GM18951 (cell line): Measurements from ENCODE around the gene DENND6B.

Experiments used
- POLR2A ChIP-seq: IDR thresholded peaks from 4 replicates; pipeline ENCODE4 v1.6.1; 2011; ENCODE audit warnings: mild to moderate bottlenecking; ENCODE audit not compliant: insufficient read length, insufficient read depth; ENCODE audit errors: extremely low read depth
- in situ Hi-C: fragments of 300-500 bp; cut with MboI; formaldehyde crosslinking; loops from one replicate; pipeline ENCODE4 v1.12.0; 2022; ENCODE audit warnings: low sequenced_read_pairs, mixed read lengths, inconsistent platforms; ENCODE audit not compliant: unreplicated experiment

The DENND6B gene

DNA sequence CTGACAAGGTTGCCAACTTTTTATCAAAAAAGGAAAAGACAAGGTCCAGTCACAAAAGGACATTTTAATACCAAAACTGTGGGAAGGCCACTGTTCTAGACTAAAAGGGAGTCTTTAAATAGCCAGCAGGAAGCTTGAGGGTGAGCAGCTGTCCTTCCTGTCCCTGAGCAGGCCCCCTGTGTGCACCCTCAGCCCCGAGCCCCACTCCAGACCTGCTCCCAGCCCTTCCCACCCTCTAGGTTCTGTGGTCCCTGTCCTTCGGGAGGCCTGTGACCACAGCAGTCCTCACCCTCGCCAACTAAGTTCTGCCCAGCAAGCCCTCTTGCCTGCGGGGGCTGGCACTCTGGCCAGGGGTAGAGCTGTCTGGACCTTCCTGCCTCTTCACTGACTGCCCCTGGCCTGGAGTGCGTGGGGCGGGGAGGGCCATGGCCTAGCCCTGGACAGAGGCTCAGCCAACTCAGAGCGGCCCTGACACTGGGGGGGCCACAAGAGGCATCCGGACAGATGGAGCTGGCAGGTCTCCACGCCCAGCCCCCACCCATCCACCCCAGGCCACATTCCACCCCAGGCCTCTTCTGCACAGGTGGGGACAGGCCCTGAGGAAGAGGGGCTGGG is 17.7 kb downstream of the DENND6B start:
- TF ChIP-seq POLR2A, result no peak
- in situ Hi-C loops, result no loop called here

DNA sequence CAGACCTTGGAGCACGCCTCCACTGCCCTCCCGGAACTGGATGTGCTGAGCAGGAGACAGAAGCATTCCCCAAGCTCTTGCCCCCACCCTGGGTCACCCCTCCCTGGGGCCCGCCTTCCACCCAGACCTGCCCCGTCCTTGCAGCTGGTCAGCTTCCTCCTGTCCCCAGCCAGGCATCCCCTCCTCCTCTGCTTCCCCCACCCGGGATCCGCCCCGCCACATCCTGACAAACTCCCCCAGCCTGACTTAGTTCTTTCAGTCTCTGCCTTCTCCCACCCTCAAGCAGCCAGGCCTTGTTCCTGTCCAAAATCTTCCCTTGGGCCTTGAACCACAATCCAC is 18.2 kb downstream of the DENND6B start:
- in situ Hi-C loops, result no loop called here
- TF ChIP-seq POLR2A, result no peak

DNA sequence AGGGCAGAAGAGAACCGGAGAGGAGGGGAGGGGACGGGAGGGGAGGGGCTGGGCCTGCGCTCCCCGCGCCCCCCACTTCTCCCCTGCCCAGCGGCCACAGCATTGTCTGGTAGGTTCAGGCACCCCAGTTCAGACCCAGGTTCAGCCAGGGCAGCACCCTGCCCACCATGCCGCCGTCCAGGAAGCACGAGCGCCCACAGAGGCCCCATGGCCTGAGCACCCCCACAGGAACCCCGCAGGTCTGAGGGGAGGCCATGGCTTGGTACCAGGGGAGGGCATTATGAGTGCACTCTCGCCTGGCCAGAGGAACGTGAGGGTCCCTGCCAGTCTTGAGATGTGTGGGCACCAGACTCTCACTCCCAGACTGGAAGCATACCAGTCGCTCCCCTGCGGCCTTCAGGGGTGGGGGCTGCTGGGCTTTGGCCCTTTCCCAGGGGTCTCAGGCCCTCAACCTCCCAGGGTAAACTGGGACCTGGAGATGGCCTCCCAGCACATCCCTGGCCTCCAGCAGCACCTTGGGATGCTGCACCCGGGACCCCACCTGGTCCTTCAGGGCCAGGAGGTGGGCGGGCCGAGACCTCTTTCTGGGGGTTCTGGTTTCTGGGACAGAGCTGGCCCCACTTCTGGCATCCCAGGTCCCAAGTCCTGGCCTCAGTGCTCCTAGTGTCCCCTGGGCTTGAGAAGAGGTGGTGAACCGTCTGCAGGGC is 18.8 kb downstream of the DENND6B start:
- in situ Hi-C loops, result no loop called here
- no peak for TF ChIP-seq POLR2A

DNA sequence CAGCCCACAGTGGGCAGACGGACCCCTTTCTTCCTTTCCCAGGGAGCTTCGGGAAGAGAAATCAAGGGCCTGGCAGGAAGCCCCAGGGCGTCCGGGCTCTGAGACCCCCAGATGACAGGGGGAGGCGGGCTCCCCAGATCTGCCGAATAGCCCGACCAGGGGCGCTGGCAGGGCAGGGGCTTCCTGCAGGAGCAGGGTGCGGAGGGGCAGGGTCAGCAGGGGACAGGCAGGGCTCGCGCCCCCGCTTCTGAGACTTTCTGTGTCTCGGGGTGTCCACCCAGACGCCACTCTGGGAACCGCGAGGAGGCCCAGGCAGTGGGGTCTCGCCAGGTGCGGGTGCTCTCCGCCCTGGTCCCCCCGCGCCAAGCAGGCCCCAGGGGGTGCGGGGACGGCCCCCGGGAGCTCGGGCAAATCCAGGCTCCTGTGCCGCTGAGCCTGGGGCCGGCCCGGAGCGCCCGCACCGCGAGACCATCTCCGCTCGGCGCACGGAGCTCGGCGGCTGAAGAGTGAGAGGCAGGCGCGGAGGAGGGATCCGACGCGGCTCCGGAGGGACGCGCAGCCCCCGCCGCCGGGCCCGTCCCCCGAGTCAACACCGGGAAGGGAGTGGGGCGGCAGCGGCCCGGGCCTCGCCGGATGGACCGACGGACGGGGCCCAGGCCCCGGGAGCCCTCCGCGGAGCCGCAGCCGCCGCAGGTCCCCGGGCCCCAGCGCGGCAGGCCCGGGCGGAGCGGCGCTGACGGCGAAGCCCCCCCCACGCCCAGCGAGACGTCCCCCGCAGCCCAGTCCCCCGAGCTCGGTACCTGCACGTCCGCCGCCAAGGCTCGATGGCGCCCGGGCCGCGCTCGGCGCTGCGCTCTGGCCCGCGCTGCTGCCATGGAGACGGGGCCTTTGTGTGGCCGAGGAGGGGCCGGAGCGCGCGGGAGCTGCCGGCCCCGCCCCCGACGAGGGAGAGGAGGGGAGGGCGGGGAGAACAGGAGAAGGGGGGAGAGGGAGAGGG is 19.8 kb downstream of the DENND6B start, which contains the start of gene PLXNB2:
Gene PLXNB2 (minus strand): TSS at position 894 of the 997 bp plus-strand sequence. CDS start 17,062 bp downstream, outside the sequence.
- peak; percentile 75 for TF ChIP-seq POLR2A
- in situ Hi-C loops, result no loop called here

DNA sequence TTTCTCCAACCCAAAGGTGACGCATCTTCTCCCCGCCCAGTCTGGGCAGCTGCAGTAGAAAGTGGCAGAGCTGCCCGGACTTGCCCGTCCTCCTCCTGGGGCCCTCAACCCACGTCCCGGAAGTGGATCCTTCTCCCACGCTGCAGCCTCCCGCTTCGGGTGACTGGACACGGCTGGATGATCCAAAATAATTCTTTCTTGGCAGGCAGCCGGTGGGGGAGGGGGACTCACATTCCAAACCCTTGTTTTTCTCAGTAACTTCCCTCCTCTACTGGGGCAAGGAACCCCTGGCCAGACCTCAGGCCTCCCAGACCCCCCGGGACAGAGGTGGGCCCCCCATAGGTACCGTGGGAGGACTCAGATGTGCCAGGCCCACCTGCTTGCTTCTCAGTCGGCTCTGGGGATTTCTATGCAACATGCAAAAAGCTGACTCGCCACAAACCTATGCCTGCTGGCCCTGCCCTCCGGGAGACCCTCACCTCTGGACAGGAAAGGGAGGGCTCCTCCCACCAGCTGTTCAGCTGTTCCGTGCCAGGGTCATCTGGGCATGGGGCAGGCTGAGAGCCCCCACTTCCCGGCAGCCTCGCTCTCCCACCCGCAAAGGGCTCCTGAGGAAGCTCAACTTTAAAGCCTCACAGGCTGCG is 20.8 kb downstream of the DENND6B start:
- peak; percentile 61 for TF ChIP-seq POLR2A
- in situ Hi-C loops, result no loop called here

DNA sequence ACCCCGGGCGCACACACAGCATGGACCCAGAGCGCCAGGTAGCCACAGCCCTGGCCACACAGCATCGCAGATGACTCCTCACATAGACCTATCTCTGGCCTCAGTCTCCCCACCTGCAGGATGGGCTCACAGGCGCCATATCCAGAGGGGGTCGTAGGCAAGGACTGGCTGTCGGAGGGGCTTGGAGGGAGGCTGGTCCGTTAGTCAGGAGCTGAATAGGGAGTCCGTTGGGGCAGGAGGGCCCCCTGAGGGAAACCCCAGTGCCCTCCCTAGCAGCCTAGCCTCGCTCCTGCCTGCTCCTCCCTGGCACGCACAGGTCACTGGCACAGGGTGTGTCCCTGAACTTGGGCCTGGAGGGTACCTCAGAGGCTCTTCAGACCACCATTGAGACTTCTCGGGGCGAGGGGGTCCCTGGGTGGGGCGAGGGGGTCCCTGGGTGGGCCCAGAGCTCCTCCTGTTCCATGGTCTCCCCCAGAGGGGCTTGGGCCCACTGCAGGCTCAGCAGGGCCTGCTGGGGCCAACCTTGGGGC is 21.4 kb downstream of the DENND6B start:
- no peak for TF ChIP-seq POLR2A
- in situ Hi-C loops, result no loop called here

DNA sequence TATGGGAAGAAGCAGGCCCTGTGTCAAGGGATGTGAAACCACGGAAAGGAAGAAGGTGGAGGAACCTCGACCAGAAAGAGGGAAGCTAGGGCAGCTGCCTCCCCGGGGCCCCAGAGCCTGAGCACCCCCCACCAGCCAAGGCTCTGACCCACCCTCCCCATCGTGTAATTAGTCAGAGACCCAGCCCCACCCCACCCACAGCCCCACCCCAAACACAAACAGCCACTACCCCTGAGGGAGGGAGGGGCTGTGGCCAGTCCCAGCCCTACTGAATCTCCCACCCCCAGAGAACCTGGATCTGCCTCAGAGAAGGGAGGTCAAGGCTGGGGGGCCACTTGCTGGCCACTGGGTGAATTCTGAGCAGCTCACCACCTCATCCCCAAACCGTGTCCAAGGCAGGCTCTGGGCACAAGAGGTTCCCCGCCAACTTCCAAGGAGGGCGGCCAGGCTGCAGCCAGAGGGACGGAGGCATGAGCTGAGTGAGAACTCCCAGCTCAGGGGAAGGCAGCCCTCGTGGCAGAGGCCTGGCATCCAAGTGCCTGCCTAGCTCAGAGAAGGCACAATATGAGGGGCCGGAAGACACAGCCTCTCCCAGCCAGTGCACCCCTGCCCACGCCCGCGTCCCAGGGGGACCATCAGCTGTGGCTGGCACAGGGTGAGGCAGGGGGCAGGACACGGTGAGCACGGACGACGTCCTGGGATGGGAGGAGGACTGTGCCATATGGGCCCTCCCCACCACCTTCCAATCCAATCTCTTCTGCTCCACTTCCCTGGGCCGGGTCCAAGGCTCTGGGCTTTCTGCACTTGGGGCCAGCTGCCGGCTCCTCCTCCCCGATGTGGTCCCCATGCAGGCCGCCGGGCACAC is 22.1 kb downstream of the DENND6B start:
- in situ Hi-C loops, result no loop called here
- TF ChIP-seq POLR2A, result peak; percentile 15

DNA sequence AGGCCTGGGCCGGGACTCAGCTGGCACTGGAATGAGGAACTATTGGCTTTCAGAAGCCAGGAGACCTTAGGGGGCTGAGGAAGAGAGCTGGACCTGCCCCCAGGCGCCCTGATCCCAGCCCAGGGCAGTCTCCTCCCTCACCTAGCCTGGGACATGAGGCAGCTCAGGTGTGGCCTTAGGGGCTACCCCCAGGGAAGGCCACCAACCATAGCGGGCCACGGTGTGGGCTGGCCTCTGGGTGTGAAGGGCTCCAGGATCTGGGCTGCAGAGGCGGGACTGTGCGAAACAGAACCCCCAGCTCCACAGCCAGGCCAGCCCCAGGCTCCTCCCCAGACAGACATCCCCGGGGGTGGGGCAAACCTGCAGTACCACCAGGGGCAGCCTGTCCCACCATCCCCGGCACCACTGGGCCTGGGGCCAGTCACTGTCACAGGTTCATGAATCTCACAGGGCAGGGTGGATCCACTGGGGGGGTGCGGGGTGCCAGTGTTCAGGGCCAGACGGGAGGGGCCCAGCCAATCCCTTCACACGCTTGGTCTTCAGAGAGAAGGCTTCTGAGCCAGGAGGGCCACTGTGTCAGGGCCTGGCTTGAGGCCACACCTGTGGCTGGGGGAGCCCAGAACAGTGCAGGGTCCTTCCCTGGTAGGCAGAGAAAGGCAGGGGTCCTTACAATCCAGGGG is 22.8 kb downstream of the DENND6B start:
- no peak for TF ChIP-seq POLR2A
- in situ Hi-C loops, result no loop called here

DNA sequence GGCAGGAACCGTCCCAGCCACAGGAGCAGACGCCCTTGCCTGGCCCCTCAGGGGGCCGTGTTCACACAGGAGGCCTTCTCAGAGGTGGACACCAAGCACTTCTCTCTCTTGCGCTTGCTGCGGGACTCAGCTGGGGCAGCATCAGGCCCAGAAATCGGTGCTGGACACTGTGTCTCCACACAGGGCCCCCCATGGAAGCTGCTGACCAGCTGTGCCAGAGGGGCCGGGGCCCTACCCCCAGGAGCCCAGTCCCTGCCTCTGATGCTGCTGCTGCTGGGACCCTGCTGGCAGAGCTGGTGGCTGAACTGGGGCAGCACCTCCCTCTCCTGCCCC is 23.3 kb downstream of the DENND6B start:
- in situ Hi-C loops, result no loop called here
- no peak for TF ChIP-seq POLR2A

DNA sequence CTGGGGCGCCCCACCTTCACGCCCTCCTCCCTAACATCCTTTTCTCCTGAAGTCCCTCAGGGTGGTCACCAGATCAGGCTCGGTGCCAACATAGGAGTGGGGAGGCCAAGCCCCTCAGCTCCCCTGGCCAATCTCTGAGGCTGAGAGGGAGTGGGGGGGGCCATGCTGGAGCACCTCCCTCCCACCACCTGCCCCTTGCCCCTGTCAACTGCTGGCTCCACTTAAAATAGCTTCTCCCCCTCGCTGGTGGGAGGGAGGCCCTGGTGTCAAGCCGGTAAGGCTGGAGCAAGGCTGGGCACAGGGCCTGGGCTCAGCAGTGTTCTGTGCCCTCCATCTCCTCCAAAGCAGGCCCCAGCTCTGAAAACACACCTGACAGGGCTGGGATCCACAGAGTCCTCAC is 24.2 kb downstream of the DENND6B start:
- TF ChIP-seq POLR2A, result no peak
- in situ Hi-C loops, result no loop called here

DNA sequence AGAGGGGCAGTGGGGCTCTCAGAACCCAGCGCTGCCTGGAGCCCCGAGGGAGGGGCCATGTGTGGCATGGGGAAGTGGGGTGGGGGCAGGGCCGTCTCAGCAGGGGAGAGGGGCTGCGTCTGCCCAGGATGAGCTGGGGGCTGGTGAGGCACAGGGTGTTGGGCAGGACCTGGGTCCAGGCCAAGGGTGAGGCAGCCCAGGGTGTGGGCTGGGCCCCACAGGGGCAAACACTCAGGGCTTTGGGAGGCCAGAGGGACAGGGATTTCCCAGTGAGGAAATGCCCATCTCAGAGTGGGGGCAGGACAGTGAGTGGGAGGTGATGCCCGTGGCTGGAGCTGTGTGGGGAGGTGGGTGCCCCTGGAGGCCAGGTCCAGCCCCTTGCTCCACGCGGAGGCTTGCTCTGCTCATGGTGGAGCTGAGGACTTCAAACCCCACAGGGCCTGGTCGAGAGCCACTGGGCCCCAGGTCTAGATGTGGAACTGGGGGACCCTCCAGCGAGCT is 24.7 kb downstream of the DENND6B start:
- in situ Hi-C loops, result no loop called here
- TF ChIP-seq POLR2A, result no peak
